ENCODE measurements around the gene NIPA2.

Gene NIPA2

GRCh38 chr15:22868928-22869327 is 30.5 kb downstream of the NIPA2 start:
- TF ChIP-seq CTCF (IDR thresholded peaks at IDR 0.05; ENCODE audit: borderline replicate concordance, insufficient read depth, low read depth, low read length): no peak

GRCh38 chr15:22869856-22870255 is 31.4 kb downstream of the NIPA2 start:
- TF ChIP-seq CTCF (IDR thresholded peaks at IDR 0.05; ENCODE audit: borderline replicate concordance, insufficient read depth, low read depth, low read length): no peak

More at GRCh38 chr15:22868928-22869327, 30.5 kb downstream of the NIPA2 start:
- H3K4me3 ChIP-seq (ENCODE audit: low read depth, low read length): no peak overlapping the region

GRCh38 chr15:22870865-22871264 is 32.4 kb downstream of the NIPA2 start:
- no peak for TF ChIP-seq CTCF (IDR thresholded peaks at IDR 0.05; ENCODE audit: borderline replicate concordance, insufficient read depth, low read depth, low read length)
- H3K4me3 ChIP-seq (ENCODE audit: low read depth, low read length): no peak overlapping the region

More at GRCh38 chr15:22869856-22870255, 31.4 kb downstream of the NIPA2 start:
- H3K4me3 ChIP-seq (ENCODE audit: low read depth, low read length): no peak overlapping the region

- no peak overlapping the region for H3K4me3 ChIP-seq (ENCODE audit: low read depth, low read length)
- TF ChIP-seq CTCF (IDR thresholded peaks at IDR 0.05; ENCODE audit: borderline replicate concordance, insufficient read depth, low read depth, low read length): no peak
Measured at GRCh38 chr15:22871481-22872086, 33.1 kb downstream of the NIPA2 start.

GRCh38 chr15:22872936-22873701 is 34.7 kb downstream of the NIPA2 start:
- no peak for TF ChIP-seq CTCF (IDR thresholded peaks at IDR 0.05; ENCODE audit: borderline replicate concordance, insufficient read depth, low read depth, low read length)
- H3K4me3 ChIP-seq (ENCODE audit: low read depth, low read length): no peak overlapping the region

GRCh38 chr15:22873841-22874240 is 35.4 kb downstream of the NIPA2 start:
- H3K4me3 ChIP-seq (ENCODE audit: low read depth, low read length): no peak overlapping the region
- TF ChIP-seq CTCF (IDR thresholded peaks at IDR 0.05; ENCODE audit: borderline replicate concordance, insufficient read depth, low read depth, low read length): no peak

GRCh38 chr15:22874256-22874655 is 35.8 kb downstream of the NIPA2 start:
- TF ChIP-seq CTCF (IDR thresholded peaks at IDR 0.05; ENCODE audit: borderline replicate concordance, insufficient read depth, low read depth, low read length): no peak
- H3K4me3 ChIP-seq (ENCODE audit: low read depth, low read length): no peak overlapping the region
